ENCODE data around the gene VKORC1L1. TPM values are rescaled to one million over a fixed set of nuclear protein-coding genes. Genes with fewer than 3 reads are reported as not detected.
"Not testable (repeated sequence)": the region's sequence is repeated elsewhere in the genome, so short reads cannot be mapped to it uniquely, and the experiment has no call there.

The VKORC1L1 gene
- total RNA-seq = 25.0 and 28.9 TPM in 2 replicates
- long read RNA-seq, full-length matches to known transcripts = 4 of 15 reads
- long read RNA-seq, partial matches to known transcripts = 0 of 15 reads
- long read RNA-seq, other reads (novel, unspliced or antisense) = 11 of 15 reads

DNA sequence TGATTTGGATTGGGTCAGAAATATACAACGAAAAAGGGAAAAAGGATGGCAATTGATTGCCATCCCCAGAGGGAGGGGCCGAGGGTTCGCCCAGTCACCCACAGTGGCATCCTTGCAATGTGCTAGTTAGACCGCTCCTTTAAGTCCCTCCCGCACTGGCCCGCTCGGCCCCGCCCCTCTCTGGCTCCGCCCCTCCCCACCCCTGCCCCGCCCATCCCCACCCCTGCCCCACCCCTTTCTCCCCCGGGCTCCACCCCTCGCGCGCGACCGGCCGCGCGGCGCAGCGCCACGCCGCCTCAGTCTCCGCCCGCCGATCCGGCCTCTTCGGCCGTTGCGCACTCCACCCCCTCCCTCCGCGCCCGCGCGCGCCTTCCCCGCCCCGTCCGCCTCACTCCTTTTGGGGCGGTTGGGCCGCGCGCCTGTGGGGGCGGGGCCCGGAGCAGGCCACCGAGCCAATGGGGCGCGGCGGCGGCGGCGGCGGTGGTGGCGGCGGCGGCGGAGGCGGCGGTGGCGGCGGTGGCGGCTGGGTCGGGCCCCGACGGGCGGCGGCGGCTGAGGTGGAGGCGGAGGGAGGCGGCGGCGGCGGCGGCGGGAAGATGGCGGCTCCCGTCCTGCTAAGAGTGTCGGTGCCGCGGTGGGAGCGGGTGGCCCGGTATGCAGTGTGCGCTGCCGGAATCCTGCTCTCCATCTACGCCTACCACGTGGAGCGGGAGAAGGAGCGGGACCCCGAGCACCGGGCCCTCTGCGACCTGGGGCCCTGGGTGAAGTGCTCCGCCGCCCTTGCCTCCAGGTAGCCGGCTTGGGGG lies at the start of gene VKORC1L1:
Gene VKORC1L1 (plus strand): TSS at position 299 of the 806 bp plus-strand sequence. CDS start 298 bp downstream, at position 597.
- peak within 1 kb of the TSS; percentile 92 for H3K27ac Mint-ChIP-seq
- H3K27me3 Mint-ChIP-seq = no peaks in the 10 kb centered on the region
- no peaks in the 10 kb centered on the region for H3K36me3 Mint-ChIP-seq (ENCODE audit: insufficient read depth)
- H3K9me3 Mint-ChIP-seq (ENCODE audit: low read depth) = no peaks in the 10 kb centered on the region
- H3K4me3 Mint-ChIP-seq (ENCODE audit: low read depth) = peak within 1 kb of the TSS; percentile 81
- peak; percentile 93 for DNase-seq (ENCODE audit: low spot score, unreplicated experiment)
- peaks cover 3% of the 10 kb centered on the region for H3K4me1 Mint-ChIP-seq (ENCODE audit: low read depth)
- TF ChIP-seq, protein P1, sequence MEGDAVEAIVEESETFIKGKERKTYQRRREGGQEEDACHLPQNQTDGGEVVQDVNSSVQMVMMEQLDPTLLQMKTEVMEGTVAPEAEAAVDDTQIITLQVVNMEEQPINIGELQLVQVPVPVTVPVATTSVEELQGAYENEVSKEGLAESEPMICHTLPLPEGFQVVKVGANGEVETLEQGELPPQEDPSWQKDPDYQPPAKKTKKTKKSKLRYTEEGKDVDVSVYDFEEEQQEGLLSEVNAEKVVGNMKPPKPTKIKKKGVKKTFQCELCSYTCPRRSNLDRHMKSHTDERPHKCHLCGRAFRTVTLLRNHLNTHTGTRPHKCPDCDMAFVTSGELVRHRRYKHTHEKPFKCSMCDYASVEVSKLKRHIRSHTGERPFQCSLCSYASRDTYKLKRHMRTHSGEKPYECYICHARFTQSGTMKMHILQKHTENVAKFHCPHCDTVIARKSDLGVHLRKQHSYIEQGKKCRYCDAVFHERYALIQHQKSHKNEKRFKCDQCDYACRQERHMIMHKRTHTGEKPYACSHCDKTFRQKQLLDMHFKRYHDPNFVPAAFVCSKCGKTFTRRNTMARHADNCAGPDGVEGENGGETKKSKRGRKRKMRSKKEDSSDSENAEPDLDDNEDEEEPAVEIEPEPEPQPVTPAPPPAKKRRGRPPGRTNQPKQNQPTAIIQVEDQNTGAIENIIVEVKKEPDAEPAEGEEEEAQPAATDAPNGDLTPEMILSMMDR (IDR thresholded peaks at IDR 0.05; ENCODE audit: unreplicated experiment) = no peak

DNA sequence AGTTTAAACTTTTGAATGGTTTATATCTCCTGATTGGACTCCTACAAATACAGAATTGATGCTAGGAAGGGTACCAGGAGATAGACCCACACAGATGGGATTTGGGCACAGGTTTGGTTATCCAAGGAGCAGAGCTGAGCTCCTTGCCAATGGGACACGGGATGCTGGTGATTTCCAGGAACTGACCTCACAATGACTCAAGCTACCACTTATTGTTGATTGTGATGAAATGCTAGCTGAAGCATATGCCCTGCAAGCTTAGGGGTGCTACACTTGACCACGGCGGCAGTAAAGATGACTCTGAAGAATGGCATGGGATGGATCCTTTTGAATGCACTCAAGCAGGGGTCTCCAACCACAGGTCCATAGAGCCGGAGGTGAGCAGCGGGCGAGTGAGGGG lies 45.5 kb upstream of the VKORC1L1 start:
- no peak overlapping the region for H3K4me3 Mint-ChIP-seq (ENCODE audit: low read depth)
- TF ChIP-seq, protein P1 (IDR thresholded peaks at IDR 0.05; ENCODE audit: unreplicated experiment) = no peak
- no peak for DNase-seq (ENCODE audit: low spot score, unreplicated experiment)
- no peaks in the 10 kb centered on the region for H3K9me3 Mint-ChIP-seq (ENCODE audit: low read depth)
- no peak overlapping the region for H3K27ac Mint-ChIP-seq
- H3K27me3 Mint-ChIP-seq = peaks cover 2% of the 10 kb centered on the region
- no peaks in the 10 kb centered on the region for H3K4me1 Mint-ChIP-seq (ENCODE audit: low read depth)
- H3K36me3 Mint-ChIP-seq (ENCODE audit: insufficient read depth) = no peaks in the 10 kb centered on the region

DNA sequence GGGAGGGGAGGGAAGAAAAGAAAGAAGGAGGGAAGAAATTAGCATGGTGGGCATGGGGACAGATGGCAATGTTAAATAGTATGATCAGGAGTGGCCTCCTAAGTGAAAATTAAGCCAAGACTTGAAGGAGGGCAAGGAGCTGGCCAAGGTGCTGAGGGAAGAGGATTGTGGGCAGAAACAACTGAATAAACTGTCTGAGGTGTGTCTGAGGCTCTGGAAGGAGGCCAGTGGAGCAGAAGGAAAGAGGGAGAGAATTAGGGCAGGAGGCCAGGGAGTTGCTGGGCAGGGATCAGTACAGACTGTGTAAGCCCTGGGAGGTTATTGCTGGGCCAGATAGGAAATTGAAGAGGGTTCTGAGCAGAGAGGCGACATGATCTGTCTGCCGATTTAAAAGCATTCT lies 40.6 kb upstream of the VKORC1L1 start:
- Mint-ChIP-seq H3K27me3 (no peaks in the 10 kb centered on the region), H3K4me3 (ENCODE audit: low read depth) (no peak overlapping the region), H3K4me1 (ENCODE audit: low read depth) (no peaks in the 10 kb centered on the region), H3K27ac (no peak overlapping the region), H3K36me3 (ENCODE audit: insufficient read depth) (no peaks in the 10 kb centered on the region), H3K9me3 (ENCODE audit: low read depth) (no peaks in the 10 kb centered on the region)
- peak; percentile 31 for DNase-seq (ENCODE audit: low spot score, unreplicated experiment)
- TF ChIP-seq, protein P1 (IDR thresholded peaks at IDR 0.05; ENCODE audit: unreplicated experiment) = no peak

DNA sequence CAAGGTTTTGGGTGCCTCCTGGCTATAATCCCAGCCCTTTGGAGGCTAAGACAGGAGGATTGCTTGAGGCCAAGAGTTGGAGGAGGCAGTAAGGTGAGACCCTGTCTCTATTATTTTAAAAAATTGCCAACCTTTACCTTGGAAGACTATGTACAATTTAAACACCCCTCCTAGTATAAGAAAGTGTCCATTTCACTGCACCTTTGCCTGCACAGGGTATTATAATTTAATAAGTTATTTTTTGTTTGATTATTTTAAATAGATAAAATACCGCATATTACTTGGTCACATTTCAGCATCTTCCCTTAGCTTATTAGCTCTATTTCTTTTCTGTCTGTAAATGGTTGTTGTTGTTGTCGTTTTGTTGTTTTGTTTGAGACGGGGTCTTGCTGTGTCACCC lies 36.2 kb upstream of the VKORC1L1 start:
- not testable (repeated sequence) for DNase-seq (ENCODE audit: low spot score, unreplicated experiment); H3K4me1 Mint-ChIP-seq (ENCODE audit: low read depth); H3K27me3 Mint-ChIP-seq; H3K27ac Mint-ChIP-seq; H3K4me3 Mint-ChIP-seq (ENCODE audit: low read depth); H3K9me3 Mint-ChIP-seq (ENCODE audit: low read depth); H3K36me3 Mint-ChIP-seq (ENCODE audit: insufficient read depth)

DNA sequence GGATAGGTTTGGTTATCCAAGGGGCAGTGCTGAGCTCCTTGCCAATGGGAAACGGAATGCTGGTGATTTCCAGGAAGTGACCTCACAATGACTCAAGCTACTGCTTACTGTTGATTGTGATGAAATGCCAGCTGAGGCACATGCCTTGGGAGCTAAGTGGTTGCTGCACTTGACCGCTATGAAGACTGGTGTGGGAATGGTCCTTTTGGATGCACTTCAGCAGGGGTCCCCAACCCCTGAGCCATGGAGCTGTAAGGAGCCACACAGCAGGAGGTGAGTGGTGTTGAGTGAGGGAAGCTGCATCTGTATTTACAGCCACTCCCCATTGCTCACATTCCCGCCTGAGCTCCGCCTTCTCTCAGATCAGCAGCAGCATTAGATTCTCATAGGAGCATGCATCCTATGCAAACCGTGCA lies 35.3 kb upstream of the VKORC1L1 start:
- not testable (repeated sequence) for H3K4me1 Mint-ChIP-seq (ENCODE audit: low read depth); H3K9me3 Mint-ChIP-seq (ENCODE audit: low read depth); DNase-seq (ENCODE audit: low spot score, unreplicated experiment); H3K36me3 Mint-ChIP-seq (ENCODE audit: insufficient read depth); H3K27ac Mint-ChIP-seq; H3K27me3 Mint-ChIP-seq; H3K4me3 Mint-ChIP-seq (ENCODE audit: low read depth)

DNA sequence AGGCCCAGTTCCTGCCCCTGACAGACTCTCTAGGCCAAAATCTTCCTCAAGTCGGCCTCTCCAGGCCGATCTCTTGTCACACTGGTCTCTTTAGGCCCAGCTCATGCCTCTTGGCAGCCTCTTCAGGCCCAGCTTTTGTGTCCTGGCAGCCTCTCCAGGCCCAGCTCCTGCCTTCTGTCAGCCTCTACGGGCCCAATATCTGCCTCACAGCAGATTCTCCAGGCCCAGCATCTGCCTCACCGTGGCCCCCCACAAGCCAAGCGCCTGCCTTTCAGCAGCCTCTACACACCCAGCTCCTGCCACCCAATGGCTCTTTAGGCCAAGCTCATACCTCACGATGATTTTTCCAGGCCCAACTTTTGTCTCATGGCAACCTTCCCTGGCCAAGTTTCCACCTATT lies 33.0 kb upstream of the VKORC1L1 start:
- H3K27ac Mint-ChIP-seq = no peak overlapping the region
- H3K4me3 Mint-ChIP-seq (ENCODE audit: low read depth) = no peak overlapping the region
- H3K4me1 Mint-ChIP-seq (ENCODE audit: low read depth) = no peaks in the 10 kb centered on the region
- TF ChIP-seq, protein P1 (IDR thresholded peaks at IDR 0.05; ENCODE audit: unreplicated experiment) = no peak
- no peak for DNase-seq (ENCODE audit: low spot score, unreplicated experiment)
- no peaks in the 10 kb centered on the region for H3K36me3 Mint-ChIP-seq (ENCODE audit: insufficient read depth)
- H3K9me3 Mint-ChIP-seq (ENCODE audit: low read depth) = no peaks in the 10 kb centered on the region
- H3K27me3 Mint-ChIP-seq = no peaks in the 10 kb centered on the region
